Measurements from ENCODE around the gene MARS2.

Gene MARS2

GRCh38 chr2:197674591-197674990 is 30.6 kb upstream of the MARS2 start:
- Histone ChIP-seq H3K27ac (ENCODE audit: poor library complexity, severe bottlenecking) (no peak overlapping the region), H3K27me3 (ENCODE audit: insufficient read depth, poor library complexity, severe bottlenecking) (no peaks in the 10 kb centered on the region), H3K4me1 (ENCODE audit: insufficient read depth, poor library complexity, severe bottlenecking) (no peaks in the 10 kb centered on the region), H3K36me3 (ENCODE audit: low read depth) (no peaks in the 10 kb centered on the region), H3K4me3 (ENCODE audit: severe bottlenecking) (no peak overlapping the region), H3K9me3 (ENCODE audit: severe bottlenecking) (no peaks in the 10 kb centered on the region)
- ATAC-seq (ENCODE audit: low read depth), result no peak
- no peak for DNase-seq (ENCODE audit: low spot score)
- no peak for TF ChIP-seq CTCF (IDR thresholded peaks at IDR 0.05; ENCODE audit: poor library complexity, severe bottlenecking)

- Histone ChIP-seq H3K9me3 (ENCODE audit: severe bottlenecking) (no peaks in the 10 kb centered on the region), H3K4me3 (ENCODE audit: severe bottlenecking) (no peak within 1 kb of the TSS), H3K27ac (ENCODE audit: poor library complexity, severe bottlenecking) (no peak within 1 kb of the TSS), H3K27me3 (ENCODE audit: insufficient read depth, poor library complexity, severe bottlenecking) (no peaks in the 10 kb centered on the region), H3K36me3 (ENCODE audit: low read depth) (no peaks in the 10 kb centered on the region), H3K4me1 (ENCODE audit: insufficient read depth, poor library complexity, severe bottlenecking) (no peaks in the 10 kb centered on the region)
- ATAC-seq (ENCODE audit: low read depth) (no peak), DNase-seq (ENCODE audit: low spot score) (no peak)
- no peak for TF ChIP-seq CTCF (IDR thresholded peaks at IDR 0.05; ENCODE audit: poor library complexity, severe bottlenecking)
Observed at GRCh38 chr2:197675246-197675645, 29.9 kb upstream of the MARS2 start, which contains the start of gene RFTN2. TSS of gene RFTN2 (minus strand) at chr2:197675587. CDS start at chr2:197675458, 129 bp downstream.

DNA sequence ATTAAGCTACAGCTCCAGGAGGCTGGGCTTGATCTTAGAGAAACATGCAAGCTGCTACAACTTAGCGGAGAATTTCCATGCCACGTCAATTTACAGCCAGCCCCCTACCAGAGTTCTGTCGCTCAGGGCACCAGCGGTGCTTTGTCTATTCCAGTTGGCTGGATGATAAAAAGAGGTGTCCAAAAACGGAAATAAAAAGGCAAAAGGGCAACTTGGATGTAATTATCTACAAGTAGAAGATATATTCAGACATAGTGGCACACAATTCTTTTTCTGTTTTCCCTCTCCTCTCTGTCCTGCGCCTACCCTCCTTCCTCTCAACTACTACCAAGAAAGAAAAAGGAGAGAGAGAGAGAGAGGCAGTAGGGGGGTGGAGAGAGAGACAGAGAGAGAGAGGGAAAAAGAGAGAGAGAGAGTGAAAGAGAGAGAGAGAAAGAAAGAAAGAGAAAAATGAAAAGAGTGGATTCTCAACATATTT is 29.4 kb upstream of the MARS2 start:
- Histone ChIP-seq H3K4me1 (ENCODE audit: insufficient read depth, poor library complexity, severe bottlenecking) (no peaks in the 10 kb centered on the region), H3K4me3 (ENCODE audit: severe bottlenecking) (no peak overlapping the region), H3K27me3 (ENCODE audit: insufficient read depth, poor library complexity, severe bottlenecking) (no peaks in the 10 kb centered on the region), H3K27ac (ENCODE audit: poor library complexity, severe bottlenecking) (no peak overlapping the region), H3K9me3 (ENCODE audit: severe bottlenecking) (no peaks in the 10 kb centered on the region), H3K36me3 (ENCODE audit: low read depth) (no peaks in the 10 kb centered on the region)
- DNase-seq (ENCODE audit: low spot score), result no peak
- no peak for ATAC-seq (ENCODE audit: low read depth)
- TF ChIP-seq CTCF (IDR thresholded peaks at IDR 0.05; ENCODE audit: poor library complexity, severe bottlenecking), result no peak

DNA sequence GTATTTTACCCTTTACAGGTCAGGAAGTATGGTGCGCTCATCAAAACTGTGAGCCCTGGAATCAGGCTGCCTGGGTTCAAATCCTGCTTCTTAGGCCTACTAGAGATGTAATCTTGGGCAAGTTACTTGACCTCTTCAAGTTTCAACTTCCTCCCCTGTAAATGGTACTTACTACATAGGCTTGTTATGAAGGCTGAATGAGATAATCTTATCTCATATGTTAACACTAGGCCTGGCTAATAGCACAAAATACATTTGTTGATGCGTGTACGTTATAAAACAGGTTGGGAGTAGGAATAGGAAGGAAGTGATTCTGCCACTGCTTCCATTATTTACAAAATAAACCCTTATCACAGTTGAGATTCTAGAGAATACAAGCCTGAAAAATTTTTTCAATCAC is 28.1 kb upstream of the MARS2 start:
- no peak for DNase-seq (ENCODE audit: low spot score)

More for the DNA sequence above, 28.1 kb upstream of the MARS2 start:
- Histone ChIP-seq H3K4me3 (ENCODE audit: severe bottlenecking) (no peak overlapping the region), H3K36me3 (ENCODE audit: low read depth) (no peaks in the 10 kb centered on the region), H3K27me3 (ENCODE audit: insufficient read depth, poor library complexity, severe bottlenecking) (no peaks in the 10 kb centered on the region), H3K4me1 (ENCODE audit: insufficient read depth, poor library complexity, severe bottlenecking) (no peaks in the 10 kb centered on the region), H3K27ac (ENCODE audit: poor library complexity, severe bottlenecking) (no peak overlapping the region), H3K9me3 (ENCODE audit: severe bottlenecking) (no peaks in the 10 kb centered on the region)
- no peak for TF ChIP-seq CTCF (IDR thresholded peaks at IDR 0.05; ENCODE audit: poor library complexity, severe bottlenecking)
- no peak for ATAC-seq (ENCODE audit: low read depth)
